ENCODE data around the gene EHD1. TPM values are rescaled to one million over a fixed set of nuclear protein-coding genes. Genes with fewer than 3 reads are reported as not detected.

The EHD1 gene
- total RNA-seq, 1 donor from 2014 or later = 47.4 TPM

Small RNA genes within 50 kb of the gene (microRNA-seq; reads per million reads assigned to microRNA genes)
- gene MIR6749 (not detected), gene MIR6750 (not detected)

Other genes with a start within 250 kb of the EHD1 start
- gene NRXN2, start 155.4 kb downstream of the EHD1 start, total RNA-seq = 0.86 TPM
- 38.4 TPM for gene RASGRP2, start 134.5 kb downstream of the EHD1 start, total RNA-seq
- 183 TPM for gene PYGM, start 118.6 kb downstream of the EHD1 start, total RNA-seq
- 182 TPM for gene SF1, start 100.1 kb downstream of the EHD1 start, total RNA-seq
- 7.7 TPM for gene MAP4K2, start 75.4 kb downstream of the EHD1 start, total RNA-seq
- 8.6 TPM for gene MEN1, start 68.1 kb downstream of the EHD1 start, total RNA-seq
- gene CDC42BPG, start 34.0 kb downstream of the EHD1 start, total RNA-seq = 0.35 TPM
- 11.5 TPM for gene ATG2A, start 38.6 kb upstream of the EHD1 start, total RNA-seq
- 20.6 TPM for gene PPP2R5B, start 46.1 kb upstream of the EHD1 start, total RNA-seq
- not detected for gene GPHA2, start 57.3 kb upstream of the EHD1 start, total RNA-seq
- gene MAJIN, start 93.5 kb upstream of the EHD1 start, total RNA-seq = not detected
- 2.0 TPM for gene BATF2, start 118.3 kb upstream of the EHD1 start, total RNA-seq
- gene ARL2, start 135.5 kb upstream of the EHD1 start, total RNA-seq = 126 TPM
- gene SNX15, start 148.8 kb upstream of the EHD1 start, total RNA-seq = 18.0 TPM
- gene SAC3D1, start 162.6 kb upstream of the EHD1 start, total RNA-seq = 7.8 TPM
- gene NAALADL1, start 179.9 kb upstream of the EHD1 start, total RNA-seq = 3.1 TPM
- gene CDCA5, start 205.4 kb upstream of the EHD1 start, total RNA-seq = 1.4 TPM
- 19.9 TPM for gene ZFPL1, start 205.6 kb upstream of the EHD1 start, total RNA-seq
- 88.1 TPM for gene VPS51, start 217.6 kb upstream of the EHD1 start, total RNA-seq
- 72.4 TPM for gene TM7SF2, start 233.3 kb upstream of the EHD1 start, total RNA-seq
- 5.7 TPM for gene ZNHIT2, start 239.1 kb upstream of the EHD1 start, total RNA-seq
- 666 TPM for gene FAU, start 243.5 kb upstream of the EHD1 start, total RNA-seq
- 33.5 TPM for gene MRPL49, start 243.7 kb upstream of the EHD1 start, total RNA-seq